ENCODE data around the gene FAM162A.

DNA sequence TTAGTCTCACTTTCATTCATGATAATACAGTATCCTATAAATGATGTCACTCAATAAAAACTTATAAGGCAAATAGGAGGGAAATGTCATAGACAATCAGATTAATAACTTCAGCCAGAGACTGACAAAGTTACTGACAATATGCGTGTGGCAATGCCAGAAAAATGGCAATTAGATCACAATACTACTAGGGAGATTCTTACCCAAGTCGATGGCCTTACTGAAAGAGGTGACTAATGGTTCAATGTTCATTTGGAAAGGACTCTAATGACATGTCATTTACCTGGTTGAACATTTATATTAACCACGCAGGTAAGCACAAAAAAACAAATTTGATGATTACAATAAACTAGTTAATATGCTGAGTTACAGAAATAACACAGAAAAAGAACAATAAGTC is 77.8 kb downstream of the FAM162A start:
- TF ChIP-seq, protein P1, sequence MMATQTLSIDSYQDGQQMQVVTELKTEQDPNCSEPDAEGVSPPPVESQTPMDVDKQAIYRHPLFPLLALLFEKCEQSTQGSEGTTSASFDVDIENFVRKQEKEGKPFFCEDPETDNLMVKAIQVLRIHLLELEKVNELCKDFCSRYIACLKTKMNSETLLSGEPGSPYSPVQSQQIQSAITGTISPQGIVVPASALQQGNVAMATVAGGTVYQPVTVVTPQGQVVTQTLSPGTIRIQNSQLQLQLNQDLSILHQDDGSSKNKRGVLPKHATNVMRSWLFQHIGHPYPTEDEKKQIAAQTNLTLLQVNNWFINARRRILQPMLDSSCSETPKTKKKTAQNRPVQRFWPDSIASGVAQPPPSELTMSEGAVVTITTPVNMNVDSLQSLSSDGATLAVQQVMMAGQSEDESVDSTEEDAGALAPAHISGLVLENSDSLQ (IDR thresholded peaks at IDR 0.05): no peak
- TF ChIP-seq SUZ12 (IDR thresholded peaks at IDR 0.05) (no peak), FOXA1 (IDR thresholded peaks at IDR 0.05) (no peak), ELF4 (IDR thresholded peaks at IDR 0.05) (no peak), NFRKB (IDR thresholded peaks at IDR 0.05) (no peak), L3MBTL2 (conservative IDR thresholded peaks at IDR 0.05) (no peak), TARDBP (IDR thresholded peaks at IDR 0.05) (no peak), LEF1 (IDR thresholded peaks at IDR 0.05; ENCODE audit: borderline replicate concordance) (no peak), ARNT (IDR thresholded peaks at IDR 0.05) (no peak), HDGF (IDR thresholded peaks at IDR 0.05; ENCODE audit: borderline replicate concordance) (no peak), FOXK2 (IDR thresholded peaks at IDR 0.05) (no peak), FOXM1 (IDR thresholded peaks at IDR 0.05; ENCODE audit: borderline replicate concordance) (no peak), SP1 (IDR thresholded peaks at IDR 0.05) (no peak)

Measured in HEK293T (cell line).